Neural progenitor cell (in vitro differentiated cells): ENCODE results near the gene SELENOO. TPM values are rescaled to one million over a fixed set of nuclear protein-coding genes. Genes with fewer than 3 reads are reported as not detected.

Experiments used
- DNase-seq: peaks from one replicate; pipeline ENCODE4 v3.0.0-alpha.2; 2016; ENCODE audit warnings: low spot score
- H2AFZ ChIP-seq: fragments of 200-600 bp; sonication (generic); replicated peaks from 2 replicates; pipeline ENCODE4 v1.6.1; 2016; ENCODE audit warnings: antibody characterized with exemption
- H3F3A ChIP-seq: fragments of 200-600 bp; sonication (generic); 2 replicates; pipeline ENCODE4 v1.6.1; 2016; ENCODE audit warnings: antibody characterized with exemption, low read depth
- H3K27ac ChIP-seq: fragments of 200-600 bp; sonication (generic); 2 replicates; pipeline ENCODE4 v1.5.1; 2016; ENCODE audit warnings: mild to moderate bottlenecking
- H3K27me3 ChIP-seq: fragments of 200-600 bp; sonication (generic); 2 replicates; pipeline ENCODE4 v1.6.1; 2016; ENCODE audit warnings: mild to moderate bottlenecking, moderate library complexity
- H3K36me3 ChIP-seq: fragments of 200-600 bp; sonication (generic); 2 replicates; pipeline ENCODE4 v1.5.1; 2016
- H3K4me1 ChIP-seq: fragments of 200-600 bp; sonication (generic); 2 replicates; pipeline ENCODE4 v1.6.1; 2016; ENCODE audit warnings: mixed run types
- H3K4me2 ChIP-seq: fragments of 200-600 bp; sonication (generic); 2 replicates; pipeline ENCODE4 v1.6.1; 2016
- H3K4me3 ChIP-seq: fragments of 200-600 bp; sonication (generic); 2 replicates; pipeline ENCODE4 v1.5.1; 2016
- H3K79me2 ChIP-seq: fragments of 200-600 bp; sonication (generic); 2 replicates; pipeline ENCODE4 v1.6.1; 2016; ENCODE audit warnings: low read depth
- H3K9ac ChIP-seq: fragments of 200-600 bp; sonication (generic); 2 replicates; pipeline ENCODE4 v1.6.1; 2016
- H3K9me3 ChIP-seq: fragments of 200-600 bp; sonication (generic); 2 replicates; pipeline ENCODE4 v1.5.1; 2016; ENCODE audit warnings: low read depth
- H4K20me1 ChIP-seq: fragments of 200-600 bp; sonication (generic); 2 replicates; pipeline ENCODE4 v1.6.1; 2016; ENCODE audit warnings: low read depth
- H3K27ac Mint-ChIP-seq: 3 replicates; pipeline ENCODE4 v1.8.0; 2021; ENCODE audit warnings: mixed read lengths
- H3K27me3 Mint-ChIP-seq: 2 replicates; pipeline ENCODE4 v1.8.0; 2022; ENCODE audit warnings: low read depth, mild to moderate bottlenecking, inconsistent platforms, moderate library complexity, mixed read lengths; ENCODE audit not compliant: insufficient read depth
- H3K36me3 Mint-ChIP-seq: 3 replicates; pipeline ENCODE4 v1.8.0; 2021; ENCODE audit warnings: mixed read lengths
- H3K4me1 Mint-ChIP-seq: 3 replicates; pipeline ENCODE4 v1.8.0; 2021; ENCODE audit warnings: mixed read lengths
- H3K4me3 Mint-ChIP-seq: 3 replicates; pipeline ENCODE4 v1.8.0; 2021; ENCODE audit warnings: mild to moderate bottlenecking, moderate library complexity, mixed read lengths
- H3K9me3 Mint-ChIP-seq: 3 replicates; pipeline ENCODE4 v1.8.0; 2020; ENCODE audit warnings: mixed read lengths
- EZH2 ChIP-seq: fragments of 200-600 bp; sonication (generic); IDR thresholded peaks from 2 replicates; pipeline ENCODE4 v1.6.1; 2017; ENCODE audit warnings: antibody characterized with exemption, mild to moderate bottlenecking, moderate library complexity
- EZH2phosphoT487 ChIP-seq: fragments of 200-600 bp; sonication (generic); IDR thresholded peaks from 2 replicates; pipeline ENCODE4 v1.6.1; 2017; ENCODE audit warnings: antibody characterized with exemption
- total RNA-seq: library from RNA; depleted of rRNA; stranded (reverse); fragments of >200 nt; gene quantifications from 2 replicates; pipeline ENCODE4 v1.2.3, GENCODE V29; 2015; ENCODE audit warnings: low replicate concordance
- TF ChIP-seq, protein P1 (sequence below): fragments of 200-600 bp; sonication (generic); IDR thresholded peaks from 2 replicates; pipeline ENCODE4 v1.5.1; 2017; ENCODE audit warnings: antibody characterized with exemption, mild to moderate bottlenecking

SELENOO gene
- total RNA-seq, 1 donor from 2014 or later: 7.6 TPM

DNA sequence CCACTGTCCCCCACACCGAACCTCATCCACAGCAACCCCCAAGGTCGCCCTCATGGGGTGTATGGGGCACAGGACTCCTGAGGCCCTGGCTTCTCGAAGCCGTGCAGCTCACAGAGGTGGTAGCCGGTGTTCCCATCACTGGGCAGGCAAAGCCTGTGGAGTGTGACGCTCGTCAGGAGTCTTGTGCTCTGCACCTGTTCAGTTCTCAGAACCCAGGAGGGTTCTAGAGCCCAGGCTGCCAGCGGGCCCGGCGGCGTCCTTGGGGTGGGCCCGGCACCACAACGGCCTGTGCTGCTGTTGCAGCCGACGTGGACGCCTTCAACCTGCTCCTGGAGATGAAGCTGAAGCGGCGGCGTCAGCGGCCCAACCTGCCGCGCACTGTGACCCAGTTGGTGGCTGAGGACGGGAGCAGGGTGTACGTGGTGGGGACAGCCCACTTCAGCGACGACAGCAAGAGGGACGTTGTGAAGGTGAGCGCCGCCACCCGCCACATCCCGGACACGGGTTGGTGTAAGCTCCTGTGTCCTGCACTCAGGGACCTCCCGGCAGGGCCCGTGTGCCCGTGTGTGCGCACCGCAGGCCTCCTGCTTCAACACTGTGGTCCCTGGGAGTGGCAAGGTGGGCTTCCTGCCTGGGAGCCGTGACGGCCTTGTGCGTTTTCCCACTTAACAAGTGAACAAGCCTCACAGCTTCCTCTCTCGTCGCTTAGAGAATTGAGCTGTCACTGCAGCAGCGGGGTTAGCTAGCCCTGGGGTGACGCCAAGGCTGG is 6.6 kb upstream of the SELENOO start:
- H3K27me3 ChIP-seq: no peaks in the 10 kb centered on the region
- H3K9me3 ChIP-seq: no peaks in the 10 kb centered on the region
- H3K79me2 ChIP-seq: peaks cover 9% of the 10 kb centered on the region
- no peak for DNase-seq
- H3F3A ChIP-seq: peaks cover 7% of the 10 kb centered on the region
- TF ChIP-seq EZH2phosphoT487: no peak
- TF ChIP-seq EZH2: no peak
- TF ChIP-seq, protein P1, sequence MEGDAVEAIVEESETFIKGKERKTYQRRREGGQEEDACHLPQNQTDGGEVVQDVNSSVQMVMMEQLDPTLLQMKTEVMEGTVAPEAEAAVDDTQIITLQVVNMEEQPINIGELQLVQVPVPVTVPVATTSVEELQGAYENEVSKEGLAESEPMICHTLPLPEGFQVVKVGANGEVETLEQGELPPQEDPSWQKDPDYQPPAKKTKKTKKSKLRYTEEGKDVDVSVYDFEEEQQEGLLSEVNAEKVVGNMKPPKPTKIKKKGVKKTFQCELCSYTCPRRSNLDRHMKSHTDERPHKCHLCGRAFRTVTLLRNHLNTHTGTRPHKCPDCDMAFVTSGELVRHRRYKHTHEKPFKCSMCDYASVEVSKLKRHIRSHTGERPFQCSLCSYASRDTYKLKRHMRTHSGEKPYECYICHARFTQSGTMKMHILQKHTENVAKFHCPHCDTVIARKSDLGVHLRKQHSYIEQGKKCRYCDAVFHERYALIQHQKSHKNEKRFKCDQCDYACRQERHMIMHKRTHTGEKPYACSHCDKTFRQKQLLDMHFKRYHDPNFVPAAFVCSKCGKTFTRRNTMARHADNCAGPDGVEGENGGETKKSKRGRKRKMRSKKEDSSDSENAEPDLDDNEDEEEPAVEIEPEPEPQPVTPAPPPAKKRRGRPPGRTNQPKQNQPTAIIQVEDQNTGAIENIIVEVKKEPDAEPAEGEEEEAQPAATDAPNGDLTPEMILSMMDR: no peak
- Mint-ChIP-seq H3K36me3 (peaks cover 5% of the 10 kb centered on the region), H3K27ac (no peak overlapping the region), H3K4me1 (peaks cover 4% of the 10 kb centered on the region), H3K27me3 (no peaks in the 10 kb centered on the region), H3K9me3 (no peaks in the 10 kb centered on the region), H3K4me3 (no peak overlapping the region)
- peaks cover 40% of the 10 kb centered on the region for H4K20me1 ChIP-seq
- H3K4me3 ChIP-seq: no peak overlapping the region
- H3K27ac ChIP-seq: no peak overlapping the region
- no peak overlapping the region for H3K9ac ChIP-seq
- H3K4me1 ChIP-seq: no peaks in the 10 kb centered on the region
- no peak overlapping the region for H3K4me2 ChIP-seq
- H2AFZ ChIP-seq: no peak overlapping the region
- no peaks in the 10 kb centered on the region for H3K36me3 ChIP-seq

DNA sequence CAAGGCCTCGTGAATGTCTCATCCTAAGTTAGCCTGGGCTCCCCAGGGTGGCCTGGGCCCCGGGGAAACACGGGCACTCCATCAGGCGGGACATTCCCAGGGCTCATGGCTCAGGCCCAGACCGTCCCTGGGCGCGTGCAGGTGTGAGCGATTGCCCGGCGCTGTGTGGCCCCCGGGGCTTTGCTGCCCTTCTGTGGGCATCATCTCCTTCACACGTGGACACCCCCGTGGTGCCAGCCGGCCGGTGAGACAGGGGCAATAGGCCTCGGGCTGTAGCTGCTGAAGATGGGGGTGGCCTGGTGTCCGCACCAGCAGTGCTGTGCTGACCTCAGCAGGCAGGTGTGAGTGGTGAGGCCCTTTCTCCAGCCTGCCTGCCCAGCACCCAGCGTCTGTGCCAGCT is 4.6 kb upstream of the SELENOO start:
- H3K4me3 ChIP-seq: no peak overlapping the region
- H4K20me1 ChIP-seq: peaks cover 27% of the 10 kb centered on the region
- H3K79me2 ChIP-seq: peaks cover 7% of the 10 kb centered on the region
- H3K27ac ChIP-seq: no peak overlapping the region
- H3K4me1 ChIP-seq: no peaks in the 10 kb centered on the region
- H3K27me3 ChIP-seq: no peaks in the 10 kb centered on the region
- Mint-ChIP-seq H3K36me3 (peaks cover 3% of the 10 kb centered on the region), H3K4me3 (no peak overlapping the region), H3K27me3 (no peaks in the 10 kb centered on the region), H3K9me3 (no peaks in the 10 kb centered on the region), H3K27ac (no peak overlapping the region), H3K4me1 (peaks cover 6% of the 10 kb centered on the region)
- no peak overlapping the region for H2AFZ ChIP-seq
- no peaks in the 10 kb centered on the region for H3K9me3 ChIP-seq
- H3K36me3 ChIP-seq: no peaks in the 10 kb centered on the region
- no peak for DNase-seq
- H3F3A ChIP-seq: peaks cover 18% of the 10 kb centered on the region
- TF ChIP-seq, protein P1: no peak
- TF ChIP-seq EZH2 (no peak), EZH2phosphoT487 (no peak)
- H3K4me2 ChIP-seq: no peak overlapping the region
- H3K9ac ChIP-seq: no peak overlapping the region

DNA sequence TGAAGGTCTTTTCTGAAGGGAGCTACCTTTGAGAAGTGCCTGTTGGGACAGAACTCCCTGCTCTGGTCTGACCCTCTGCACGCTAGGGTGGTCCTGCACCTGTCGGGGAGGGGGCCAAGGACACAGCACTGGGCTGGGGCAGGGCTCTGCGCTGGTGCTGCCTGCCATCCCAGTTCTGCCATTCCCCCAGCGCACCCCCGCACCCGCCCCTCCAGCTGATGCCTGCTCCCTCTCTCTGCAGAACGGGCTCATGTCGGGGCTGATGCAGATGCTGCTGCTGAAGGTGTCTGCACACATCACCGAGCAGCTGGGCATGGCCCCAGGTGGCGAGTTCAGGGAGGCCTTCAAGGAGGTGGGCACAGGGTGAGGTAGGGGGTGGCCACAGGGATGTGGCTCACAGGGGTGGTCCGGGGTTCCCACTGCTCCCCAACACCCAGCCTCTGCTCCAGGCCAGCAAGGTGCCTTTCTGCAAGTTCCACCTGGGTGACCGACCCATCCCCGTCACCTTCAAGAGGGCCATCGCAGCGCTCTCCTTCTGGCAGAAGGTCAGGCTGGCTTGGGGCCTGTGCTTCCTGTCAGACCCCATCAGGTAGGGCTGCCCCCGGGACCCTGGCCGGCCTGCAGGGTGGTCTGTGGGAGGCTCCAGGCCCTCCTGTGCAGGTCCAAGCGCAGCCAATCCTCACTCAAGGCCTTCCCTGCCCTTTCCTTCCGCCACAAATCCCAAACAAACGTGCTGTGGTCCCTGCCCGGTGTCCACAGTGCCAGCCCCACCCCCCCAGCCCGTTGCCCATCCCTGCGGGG is 3.6 kb upstream of the SELENOO start:
- Mint-ChIP-seq H3K27ac (no peak overlapping the region), H3K9me3 (no peaks in the 10 kb centered on the region), H3K27me3 (peaks cover 2% of the 10 kb centered on the region), H3K36me3 (peaks cover 3% of the 10 kb centered on the region), H3K4me3 (no peak overlapping the region), H3K4me1 (peaks cover 8% of the 10 kb centered on the region)
- Histone ChIP-seq H3K4me1 (peaks cover 6% of the 10 kb centered on the region), H3F3A (peaks cover 18% of the 10 kb centered on the region), H3K27ac (no peak overlapping the region), H3K27me3 (peaks cover 7% of the 10 kb centered on the region), H3K4me2 (no peak overlapping the region), H2AFZ (no peak overlapping the region), H3K79me2 (peaks cover 10% of the 10 kb centered on the region), H4K20me1 (peaks cover 29% of the 10 kb centered on the region), H3K9me3 (no peaks in the 10 kb centered on the region), H3K4me3 (no peak overlapping the region), H3K36me3 (no peaks in the 10 kb centered on the region), H3K9ac (no peak overlapping the region)
- TF ChIP-seq EZH2 (no peak), EZH2phosphoT487 (no peak)
- TF ChIP-seq, protein P1: no peak
- no peak for DNase-seq
